ENCODE data around the gene CWC25. TPM values are rescaled to one million over a fixed set of nuclear protein-coding genes. Genes with fewer than 3 reads are reported as not detected.

The CWC25 gene
- total RNA-seq, 2 donors from 2014 or later, result 15.0 to 39.2 TPM

- Histone ChIP-seq H3K4me3 (no peak overlapping the region), H3K4me1 (peaks cover 28% of the 10 kb centered on the region), H3K36me3 (replicated peaks in 1 of 2; ENCODE audit: insufficient read depth in 1 of 2, low read depth in 2 of 2) (peaks cover 9 to 15% of the 10 kb centered on the region in 2 donors), H3K27me3 (no peaks in the 10 kb centered on the region), H3K9me3 (no peaks in the 10 kb centered on the region), H3K27ac (no peak overlapping the region)
- WGBS, 2 donors, result 67 to 72% methylated on average over 7 of the region's 7 CpGs
- DNase-seq, result no peak
- TF ChIP-seq POLR2A (IDR thresholded peaks at IDR 0.05) (no peak), CTCF (IDR thresholded peaks at IDR 0.05) (no peak)
- no peak for ATAC-seq
- intact Hi-C loops (cut with DNase I), result no loop called here
These were observed 25.3 kb upstream of the CWC25 start for GRCh38 chr17:38850374-38850773.

GRCh38 chr17:38848939-38849605 lies 24.0 kb upstream of the CWC25 start:
- H3K4me3 ChIP-seq, result no peak overlapping the region
- TF ChIP-seq CTCF (IDR thresholded peaks at IDR 0.05), result no peak
- TF ChIP-seq POLR2A (IDR thresholded peaks at IDR 0.05), result no peak
- intact Hi-C loops (cut with DNase I), result no loop called here
- peaks cover 9 to 15% of the 10 kb centered on the region in 2 donors for H3K36me3 ChIP-seq (replicated peaks in 1 of 2; ENCODE audit: insufficient read depth in 1 of 2, low read depth in 2 of 2)
- H3K4me1 ChIP-seq, result peaks cover 30% of the 10 kb centered on the region
- no peak for ATAC-seq
- no peak for DNase-seq
- H3K9me3 ChIP-seq, result no peaks in the 10 kb centered on the region
- no peaks in the 10 kb centered on the region for H3K27me3 ChIP-seq
- H3K27ac ChIP-seq, result no peak overlapping the region
- WGBS, 2 donors, result 80 to 85% methylated on average over 16 of the region's 16 CpGs

- intact Hi-C loops (cut with DNase I), result no loop called here
- WGBS, 2 donors, result 88 to 100% methylated on average over 1 of the region's 1 CpG
- Histone ChIP-seq H3K9me3 (no peaks in the 10 kb centered on the region), H3K4me1 (peaks cover 28% of the 10 kb centered on the region), H3K4me3 (no peak overlapping the region), H3K27ac (no peak overlapping the region), H3K36me3 (replicated peaks in 1 of 2; ENCODE audit: insufficient read depth in 1 of 2, low read depth in 2 of 2) (peaks cover 9 to 15% of the 10 kb centered on the region in 2 donors), H3K27me3 (no peaks in the 10 kb centered on the region)
- no peak for TF ChIP-seq POLR2A (IDR thresholded peaks at IDR 0.05)
- no peak for TF ChIP-seq CTCF (IDR thresholded peaks at IDR 0.05)
- DNase-seq, result no peak
- ATAC-seq, result no peak
These were observed 23.4 kb upstream of the CWC25 start for GRCh38 chr17:38848557-38848891.

- Histone ChIP-seq H3K9me3 (no peaks in the 10 kb centered on the region), H3K4me1 (peaks cover 5% of the 10 kb centered on the region), H3K27ac (peak overlapping the region in 1 of 4 donors; percentile 59), H3K36me3 (replicated peaks in 1 of 2; ENCODE audit: insufficient read depth in 1 of 2, low read depth in 2 of 2) (peaks cover 6 to 9% of the 10 kb centered on the region in 2 donors), H3K27me3 (no peaks in the 10 kb centered on the region), H3K4me3 (no peak overlapping the region)
- peak; percentile 31 to 61 (median 50) for DNase-seq
- ATAC-seq, result peak; percentile 36
- WGBS, 2 donors, result 55 to 67% methylated on average over 13 of the region's 13 CpGs
- no peak for TF ChIP-seq POLR2A (IDR thresholded peaks at IDR 0.05)
- intact Hi-C loops (cut with DNase I), result no loop called here
These were observed 19.2 kb upstream of the CWC25 start for GRCh38 chr17:38844261-38844757.

- WGBS, 2 donors, result 83% methylated on average over 17 of the region's 17 CpGs
- TF ChIP-seq CTCF (IDR thresholded peaks at IDR 0.05) (no peak), POLR2A (IDR thresholded peaks at IDR 0.05) (no peak)
- H3K36me3 ChIP-seq (replicated peaks in 1 of 2; ENCODE audit: insufficient read depth in 1 of 2, low read depth in 2 of 2), result no peaks in the 10 kb centered on the region
- H3K27me3 ChIP-seq, result no peaks in the 10 kb centered on the region
- H3K4me1 ChIP-seq, result peaks cover 24% of the 10 kb centered on the region
- peak overlapping the region; percentile 93 to 98 (median 96) for H3K27ac ChIP-seq
- intact Hi-C loops (cut with DNase I), result no loop called here
- H3K9me3 ChIP-seq, result no peaks in the 10 kb centered on the region
- ATAC-seq (no peak), DNase-seq (no peak)
- H3K4me3 ChIP-seq, result peak overlapping the region in 1 of 2 donors; percentile 71
These were observed 684 bp upstream of the CWC25 start for GRCh38 chr17:38825762-38826247.

Data from body of pancreas (tissue), 4 donors.